Adrenal gland (tissue), 12 donors: ENCODE data around the gene BOD1. TPM values are rescaled to one million over a fixed set of nuclear protein-coding genes. Genes with fewer than 3 reads are reported as not detected.

ENCODE experiments used
- DNase-seq, 7 donors: peaks; one replicate each; pipeline ENCODE4 v3.0.0-alpha.2; 2019 to 2020
- H3K27ac ChIP-seq, 5 donors: fragments of 200-600 bp; sonication (generic) in 4 of 5; 1 replicate in 3 of 5; 2 replicates in 2 of 5; pipeline versions ENCODE4 v1.5.1 to v1.8.0; 2016 to 2020; ENCODE audit warnings: mild to moderate bottlenecking in 1 of 5
- H3K27me3 ChIP-seq: fragments of 200-600 bp; 2 replicates; pipeline ENCODE4 v1.8.0; 2021
- H3K36me3 ChIP-seq, 2 donors: fragments of 200-600 bp; replicated peaks in 1 of 2; 1 replicate in 1 of 2; 2 replicates in 1 of 2; pipeline versions ENCODE4 v1.5.1 to v1.8.0; 2018 to 2022
- H3K4me1 ChIP-seq, 2 donors: fragments of 200-600 bp; replicated peaks in 1 of 2; 1 replicate in 1 of 2; 2 replicates in 1 of 2; pipeline versions ENCODE4 v1.5.1 to v1.8.0; 2018 to 2021
- H3K4me3 ChIP-seq, 4 donors: fragments of 200-600 bp; sonication (generic) in 3 of 4; one replicate each; pipeline ENCODE4 v1.5.1; 2016 to 2018
- H3K9me3 ChIP-seq, 3 donors: fragments of 200-600 bp; sonication (generic) in 1 of 3; replicated peaks in 1 of 3; 1 replicate in 2 of 3; 2 replicates in 1 of 3; pipeline versions ENCODE4 v1.5.1 to v1.8.0; 2016 to 2021
- CTCF ChIP-seq, 6 experiments: fragments of 450-650 bp in 4 of 6; fragments of 200-600 bp in 2 of 6; sonication (generic) in 1 of 6; IDR thresholded peaks; 1 replicate in 5 of 6; 2 replicates in 1 of 6; pipeline versions ENCODE4 v1.5.1 to v1.8.0; 2016 to 2021; ENCODE audit warnings: antibody characterized with exemption in 6 of 6, mild to moderate bottlenecking in 2 of 6, moderate library complexity in 1 of 6
- POLR2A ChIP-seq, 2 donors: fragments of 450-650 bp; IDR thresholded peaks; one replicate each; pipeline ENCODE4 v1.6.1; 2017; ENCODE audit warnings: antibody characterized with exemption in 2 of 2, mild to moderate bottlenecking in 2 of 2, moderate library complexity in 1 of 2
- WGBS, 4 donors: extraction: QIAGEN DNeasy Blood & Tissue Kit in 2 of 4; methylation state at CpG; one replicate each; pipeline versions ENCODE4 v1.1.5 to v1.1.7; 2013 to 2017; 5-methylcytosine and 5-hydroxymethylcytosine counted together
- intact Hi-C, 2 donors: fragments of 100-400 bp; cut with DNase I; formaldehyde crosslinking; loops; one replicate each; pipeline versions ENCODE4 v1.14.1 to v1.15.0; 2022 to 2023
- polyA plus RNA-seq, 3 donors: library from polyadenylated mRNA; stranded (reverse); fragments of 200-250 nt in 2 of 3; fragments of 350-450 nt in 1 of 3; fragmentation: Illumina TruSeq in 1 of 3; extraction: RNeasy Lipid Tissue Mini Kit (QIAGEN cat#74804) in 1 of 3; gene quantifications; one replicate each; pipeline ENCODE4 v1.2.3, GENCODE V29; 2013 to 2014
- total RNA-seq, 9 donors: library from RNA; depleted of rRNA in 4 of 9; stranded (reverse); fragments of >200 nt in 4 of 9; fragments of 120-200 nt in 1 of 9; fragmentation: NEBNext Ultra II Directional in 1 of 9; extraction: Animal tissue kit (Norgen Biotek cat#: 25700) in 1 of 9; gene quantifications; one replicate each; pipeline versions ENCODE4 v1.1.0 to v1.2.4, GENCODE V29; 2013 to 2023
- donor health status: healthy with polysubstance abuse.
- donor health status: Bipolar disorder and iron deficiency.
- donor health status: DM: yes; HTN: yes; CAD: no.
- donor health status: DM: no; HTN: no; CAD: no.
- donor health status: DM: no; HTN: no; CAD: no.
- donor health status: DM: yes; HTN: yes; CAD: no.

BOD1 gene
- total and polyA plus RNA-seq, 12 donors, result 30.0 to 127 (median 54.2) TPM

DNA sequence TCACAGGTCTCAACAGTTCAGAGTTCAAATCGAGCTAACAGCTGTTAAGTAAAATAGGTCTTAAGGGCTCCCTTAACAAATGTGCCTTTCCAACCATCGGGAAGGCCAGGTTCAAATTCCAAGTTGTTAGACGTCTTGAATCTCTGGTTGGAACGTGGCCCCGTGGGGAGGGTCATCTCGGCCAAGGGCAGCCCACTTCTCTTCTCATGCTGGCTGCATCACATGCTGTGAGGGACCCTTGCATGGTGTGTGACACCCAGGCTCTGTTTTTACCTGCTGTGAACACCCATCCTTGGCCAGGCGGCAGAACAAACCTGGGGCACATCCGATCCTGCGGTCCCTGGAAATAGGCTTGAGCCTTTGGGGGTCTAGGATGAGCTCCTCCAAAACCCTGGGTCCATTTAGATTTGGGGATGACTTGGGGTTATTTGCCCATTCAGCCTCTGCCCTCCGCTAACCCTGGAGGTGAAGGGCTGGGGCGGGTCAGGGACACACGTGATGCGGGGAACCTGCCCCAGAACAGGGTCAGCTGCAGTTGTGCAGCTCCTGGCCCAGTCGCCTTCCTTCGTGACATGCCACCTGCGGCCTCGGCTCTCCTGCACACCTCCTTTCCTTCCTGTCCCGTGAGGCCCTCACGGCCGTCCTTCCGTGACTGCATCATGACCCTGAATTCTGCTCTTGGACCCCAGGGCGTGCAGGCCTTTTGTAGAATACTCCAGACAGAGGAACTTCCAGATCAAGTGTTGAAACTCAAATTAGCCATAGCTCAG, 45.9 kb downstream of the BOD1 start:
- 83 to 88% (median 85%) methylated on average over 17 to 22 of the region's 22 CpGs for WGBS, 4 donors
- H3K27ac ChIP-seq, result no peak overlapping the region
- no peaks in the 10 kb centered on the region for H3K36me3 ChIP-seq
- no peak overlapping the region for H3K4me3 ChIP-seq
- H3K4me1 ChIP-seq, result no peaks in the 10 kb centered on the region
- no peaks in the 10 kb centered on the region for H3K27me3 ChIP-seq
- no peak for TF ChIP-seq POLR2A (IDR thresholded peaks at IDR 0.05)
- no peaks in the 10 kb centered on the region for H3K9me3 ChIP-seq
- DNase-seq, result no peak
- intact Hi-C loops, result loop anchor here (5.0 to 10.0 kb wide), 2 partner anchors 276 to 278 kb away; no protein-coding TSS in a partner anchor

DNA sequence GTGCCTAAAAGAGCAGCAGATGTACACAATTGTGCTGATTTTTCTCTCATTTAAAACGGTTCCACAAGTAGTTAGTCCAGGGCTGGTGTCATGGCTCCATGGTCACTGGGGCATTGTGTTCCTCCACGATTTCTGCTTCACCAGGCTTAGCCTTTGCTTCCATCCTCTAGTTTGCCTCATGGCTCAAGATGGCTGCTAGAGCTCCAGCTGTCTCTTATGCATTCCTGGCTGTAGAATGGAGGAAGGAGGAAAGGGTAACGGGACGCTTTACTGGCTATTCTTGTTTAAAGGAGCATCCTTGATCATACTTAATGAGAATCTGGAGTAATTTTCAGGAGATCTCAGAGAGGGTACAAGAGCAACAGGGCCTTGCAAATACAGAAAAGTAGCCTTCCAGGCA, 47.7 kb downstream of the BOD1 start:
- WGBS, 4 donors, result 74 to 86% (median 77%) methylated on average over 4 of the region's 4 CpGs
- Histone ChIP-seq H3K27me3 (peaks cover 2% of the 10 kb centered on the region), H3K36me3 (no peaks in the 10 kb centered on the region), H3K9me3 (no peaks in the 10 kb centered on the region), H3K27ac (no peak overlapping the region), H3K4me1 (no peaks in the 10 kb centered on the region), H3K4me3 (no peak overlapping the region)
- TF ChIP-seq POLR2A (IDR thresholded peaks at IDR 0.05) (no peak), CTCF (IDR thresholded peaks at IDR 0.05) (no peak)
- intact Hi-C loops, result no loop called here
- DNase-seq, result no peak

DNA sequence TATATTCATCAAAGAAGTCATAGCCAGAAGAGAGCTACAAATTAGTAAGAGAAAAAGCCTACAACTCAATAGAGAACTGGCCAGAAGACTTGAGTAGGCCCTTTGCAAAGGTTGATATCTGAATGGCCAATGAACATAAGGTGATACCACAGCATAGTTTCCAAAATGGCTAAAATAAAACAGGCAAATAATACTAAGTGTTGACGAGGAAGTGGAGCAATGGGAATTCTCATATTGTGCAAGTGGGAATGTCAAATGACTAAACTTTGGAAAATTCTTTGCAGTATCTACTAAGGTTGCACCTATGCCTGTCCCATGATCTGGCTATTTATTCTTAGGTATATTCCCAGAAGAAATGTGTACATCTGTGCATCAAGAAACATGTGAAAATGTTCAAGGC, 48.3 kb downstream of the BOD1 start:
- no peak for TF ChIP-seq CTCF (IDR thresholded peaks at IDR 0.05)
- no peak for TF ChIP-seq POLR2A (IDR thresholded peaks at IDR 0.05)
- Histone ChIP-seq H3K27me3 (peaks cover 4% of the 10 kb centered on the region), H3K9me3 (no peaks in the 10 kb centered on the region), H3K27ac (no peak overlapping the region), H3K36me3 (no peaks in the 10 kb centered on the region), H3K4me3 (no peak overlapping the region), H3K4me1 (no peaks in the 10 kb centered on the region)
- 81 to 100% (median 93%) methylated on average over 1 of the region's 1 CpG for WGBS, 4 donors
- no peak for DNase-seq
- intact Hi-C loops, result no loop called here

- Histone ChIP-seq H3K36me3 (no peaks in the 10 kb centered on the region), H3K9me3 (no peaks in the 10 kb centered on the region), H3K4me1 (no peaks in the 10 kb centered on the region), H3K27ac (no peak overlapping the region), H3K4me3 (no peak overlapping the region), H3K27me3 (peaks cover 7% of the 10 kb centered on the region)
- intact Hi-C loops, result no loop called here
- DNase-seq, result no peak
- TF ChIP-seq CTCF (IDR thresholded peaks at IDR 0.05) (no peak), POLR2A (IDR thresholded peaks at IDR 0.05) (no peak)
- WGBS, 4 donors, result 61 to 75% (median 62%) methylated on average over 7 of the region's 7 CpGs
Measured at GRCh38 chr5:173567548-173567947, 48.9 kb downstream of the BOD1 start.
